H4 (cell line): ENCODE measurements around the gene NR1H3. TPM values are rescaled to one million over a fixed set of nuclear protein-coding genes. Genes with fewer than 3 reads are reported as not detected.
"Not testable (repeated sequence)": the region's sequence is repeated elsewhere in the genome, so short reads cannot be mapped to it uniquely, and the experiment has no call there.

Source experiments
- DNase-seq: peaks from one replicate; pipeline ENCODE4 v3.0.0-alpha.2; 2015; ENCODE audit warnings: low spot score
- total RNA-seq: library from RNA; depleted of rRNA; stranded (reverse); fragments of >200 nt; shearing (Covaris generic); gene quantifications from 2 replicates; pipeline ENCODE4 v1.2.3, GENCODE V29; 2014; rRNA removed

The NR1H3 gene
- total RNA-seq, 1 experiment from 2014 or later, result 15.7 TPM

DNA sequence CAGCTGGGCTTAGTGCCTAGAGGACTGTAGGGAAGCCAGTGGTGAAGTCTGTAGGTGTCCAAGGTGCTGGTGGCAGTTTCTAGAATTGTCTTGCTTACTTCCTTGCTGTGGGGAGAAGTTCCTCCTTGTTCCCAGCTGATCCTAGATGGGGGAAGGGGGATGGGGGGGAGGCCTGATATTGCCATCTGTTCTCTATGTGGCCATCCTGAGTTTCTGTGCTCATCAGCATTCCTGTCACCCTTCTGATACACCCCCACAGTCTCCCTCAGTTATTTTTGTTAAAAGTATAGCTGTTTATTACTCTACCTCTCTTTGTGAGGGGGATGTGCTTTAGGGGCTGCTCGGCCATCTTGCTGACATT, 48.7 kb downstream of the NR1H3 start:
- no peak for DNase-seq

DNA sequence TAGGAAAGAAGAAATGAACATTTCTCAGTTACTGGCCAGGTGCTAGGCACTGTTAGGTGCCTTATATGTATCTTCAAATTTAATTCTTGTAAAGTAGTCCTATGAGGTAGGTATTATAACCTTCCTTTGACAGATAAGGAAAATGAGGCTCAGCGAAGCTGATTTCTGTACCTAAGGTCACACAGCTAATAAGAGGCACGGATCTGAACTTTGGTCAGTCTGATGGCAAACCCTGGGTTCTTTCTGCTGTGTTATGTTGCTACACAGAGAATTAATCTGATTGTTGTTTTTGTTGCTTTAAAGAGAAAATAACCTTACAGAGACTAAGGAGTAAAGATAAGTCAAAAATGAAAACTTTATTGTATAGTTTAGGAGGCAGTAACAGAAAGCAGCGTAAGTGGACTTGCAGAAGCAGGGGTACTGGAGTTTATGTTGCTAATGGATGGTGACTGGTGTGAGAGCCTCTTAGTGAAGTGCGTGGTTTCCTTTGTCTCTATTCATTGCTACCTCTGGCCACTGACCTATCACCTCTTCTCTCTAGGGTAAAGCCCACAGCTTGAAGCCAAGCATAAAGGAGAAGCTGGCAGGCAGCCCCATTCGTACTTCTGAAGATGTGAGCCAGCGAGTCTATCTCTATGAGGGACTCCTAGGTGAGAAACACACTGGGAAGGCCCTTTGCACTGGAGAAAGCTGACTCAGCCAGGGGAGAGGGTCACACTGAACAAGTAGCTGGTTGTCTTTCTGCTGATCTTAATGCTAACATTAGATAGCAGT, 50.4 kb downstream of the NR1H3 start:
- no peak for DNase-seq

DNA sequence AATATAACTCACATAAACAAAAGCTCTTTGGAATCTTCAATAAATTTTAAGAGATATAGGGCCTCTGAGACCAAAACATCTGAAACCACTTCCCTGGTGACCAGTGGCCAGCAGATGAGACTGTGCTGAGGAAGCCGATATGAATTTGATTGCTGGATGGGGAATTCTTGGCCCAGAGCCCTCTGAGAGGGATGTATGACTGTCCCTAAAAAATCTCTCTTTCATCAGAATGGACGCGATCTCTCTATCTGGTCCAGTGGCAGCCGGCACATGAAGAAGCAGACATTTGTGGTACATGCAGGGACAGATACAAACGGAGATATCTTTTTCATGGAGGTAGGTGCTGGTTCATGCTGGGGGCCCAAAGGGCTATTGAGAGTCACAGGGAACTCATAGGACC, 57.2 kb downstream of the NR1H3 start:
- no peak for DNase-seq

DNA sequence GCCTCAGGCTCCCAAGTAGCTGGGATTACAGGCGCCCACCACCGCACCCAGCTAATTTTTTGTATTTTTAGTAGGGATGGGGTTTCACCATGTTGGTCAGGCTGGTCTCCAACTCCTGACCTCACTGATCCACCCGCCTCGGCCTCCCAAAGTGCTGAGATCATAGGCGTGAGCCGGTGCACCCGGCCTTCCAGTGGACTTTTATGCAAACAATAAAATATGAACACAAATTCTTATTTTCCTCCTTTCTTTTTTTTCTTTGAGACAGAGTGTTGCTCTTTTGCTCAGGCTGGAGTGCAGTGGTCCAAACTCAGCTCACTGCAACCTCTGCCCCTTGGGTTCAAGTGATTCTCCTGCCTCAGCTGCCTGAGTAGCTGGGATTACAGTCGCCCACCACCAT, 58.7 kb downstream of the NR1H3 start:
- not testable (repeated sequence) for DNase-seq

DNA sequence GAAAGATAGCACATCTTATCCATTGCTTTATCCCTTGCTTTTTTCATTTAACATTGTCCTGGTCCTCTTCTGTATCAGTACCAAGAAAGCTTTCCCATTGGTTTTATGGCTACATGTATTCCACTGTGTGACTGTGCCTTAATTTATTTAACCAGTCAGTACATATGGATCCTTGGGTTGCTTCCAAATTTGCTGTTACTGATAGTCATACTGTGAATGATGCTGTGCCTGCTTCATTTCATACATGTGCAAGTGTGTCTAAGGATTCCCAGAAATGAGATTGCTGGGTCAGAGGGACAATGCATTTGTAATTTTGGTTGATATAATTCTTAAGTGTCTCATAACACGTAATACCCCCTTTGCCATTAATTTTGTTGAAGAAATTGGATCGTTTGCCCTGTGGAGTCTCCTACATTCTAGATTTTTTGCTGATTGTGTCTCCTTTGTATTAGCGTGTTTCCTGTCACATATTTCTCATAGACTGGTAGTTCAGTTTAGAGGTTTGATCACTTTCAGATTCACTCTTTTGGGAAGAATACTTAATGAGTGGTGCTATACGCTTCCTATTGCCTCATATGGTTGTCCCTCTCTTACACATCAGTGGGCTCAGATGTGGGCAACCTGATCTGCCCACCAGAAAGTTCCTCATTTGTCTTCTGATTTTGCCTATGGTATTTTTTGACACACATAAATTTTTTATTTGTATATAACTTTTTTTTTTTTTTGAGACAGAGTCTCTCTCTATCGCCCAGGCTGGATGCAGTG, 59.5 kb downstream of the NR1H3 start:
- no peak for DNase-seq

DNA sequence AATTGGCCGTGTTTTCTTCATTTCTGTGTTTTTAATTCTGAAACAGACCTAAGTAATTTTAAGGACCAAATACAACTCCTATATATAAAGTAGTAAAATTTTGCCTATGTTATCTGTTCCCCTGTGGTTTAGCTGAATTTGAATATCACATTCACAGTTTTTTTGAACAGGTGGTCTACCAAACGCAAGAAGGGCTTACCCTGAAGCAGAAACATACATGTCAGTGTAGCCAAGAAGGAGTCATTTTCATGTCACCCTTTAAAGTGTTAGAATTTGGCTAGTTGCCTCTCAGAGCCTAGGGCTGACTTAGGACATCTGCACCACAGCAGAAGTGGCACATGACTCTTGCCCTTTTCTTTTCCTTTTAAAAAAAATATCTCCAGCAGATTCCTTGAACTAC, 60.4 kb downstream of the NR1H3 start:
- DNase-seq, result no peak

Other genes with a start within 250 kb of the NR1H3 start
- gene ARFGAP2, start 81.1 kb upstream of the NR1H3 start, total RNA-seq, result 81.8 and 97.4 TPM in 2 replicates
- gene PACSIN3, start 71.6 kb upstream of the NR1H3 start, total RNA-seq, result 11.3 and 16.4 TPM in 2 replicates
- 41.4 and 43.0 TPM in 2 replicates for gene DDB2, start 43.0 kb upstream of the NR1H3 start, total RNA-seq
- gene ACP2, start 9.2 kb upstream of the NR1H3 start, total RNA-seq, result 21.6 and 24.0 TPM in 2 replicates
- gene MADD, start 12.1 kb downstream of the NR1H3 start, total RNA-seq, result 8.9 and 17.2 TPM in 2 replicates
- not detected in 2 replicates for gene MYBPC3, start 94.7 kb downstream of the NR1H3 start, total RNA-seq
- not detected in 2 replicates for gene SPI1, start 120.6 kb downstream of the NR1H3 start, total RNA-seq
- 8.5 and 9.1 TPM in 2 replicates for gene SLC39A13, start 150.6 kb downstream of the NR1H3 start, total RNA-seq
- gene PSMC3, start 168.4 kb downstream of the NR1H3 start, total RNA-seq, result 195 and 221 TPM in 2 replicates
- not detected in 2 replicates for gene RAPSN, start 191.1 kb downstream of the NR1H3 start, total RNA-seq